H1 (cell line): ENCODE data around the gene ACTL7A. TPM values are rescaled to one million over a fixed set of nuclear protein-coding genes. Genes with fewer than 3 reads are reported as not detected.
"Not testable (repeated sequence)": the region's sequence is repeated elsewhere in the genome, so short reads cannot be mapped to it uniquely, and the experiment has no call there.

ENCODE experiments used
- CTCF ChIA-PET: fragments of 300-600 bp; sonication (Branson Sonifier 250); formaldehyde crosslinking; loops from one replicate; lab custom pipeline; 2021; ENCODE audit not compliant: partially characterized antibody; lab: Charles Lee
- POLR2A ChIA-PET: fragments of 300-600 bp; sonication (Branson Sonifier 250); formaldehyde crosslinking; loops from one replicate; lab custom pipeline; 2021; ENCODE audit warnings: inconsistent platforms; ENCODE audit not compliant: partially characterized antibody; lab: Charles Lee
- DNase-seq, 2 experiments: peaks; one replicate each; pipeline versions ENCODE4 v3.0.0 to v3.0.0-alpha.2; 2010 to 2022; ENCODE audit warnings: low spot score in 2 of 2, low read depth in 1 of 2, mixed read lengths in 1 of 2
- FAIRE-seq: peaks from 2 replicates; lab custom pipeline; 2011; peaks lifted over from hg19 to GRCh38; lab: Jason Lieb, UNC
- H2AFZ ChIP-seq: 2 replicates; pipeline ENCODE4 v1.8.1; 2012; ENCODE audit warnings: low read length, inconsistent platforms
- H2AK5ac ChIP-seq: 2 replicates; pipeline ENCODE4 v1.6.1; 2013; ENCODE audit warnings: low read depth, low read length
- H2BK120ac ChIP-seq: replicated peaks from 2 replicates; pipeline ENCODE3; 2013; ENCODE audit warnings: low read depth, low read length, inconsistent platforms
- H2BK12ac ChIP-seq: 2 replicates; pipeline ENCODE4 v1.6.1; 2013; ENCODE audit warnings: low read depth, low read length
- H2BK15ac ChIP-seq: 2 replicates; pipeline ENCODE4 v1.6.1; 2013; ENCODE audit warnings: low read length
- H2BK20ac ChIP-seq: 2 replicates; pipeline ENCODE4 v1.6.1; 2013; ENCODE audit warnings: low read length
- H2BK5ac ChIP-seq: 2 replicates; pipeline ENCODE4 v1.6.1; 2013; ENCODE audit warnings: low read depth, low read length
- H3K14ac ChIP-seq: 2 replicates; pipeline ENCODE4 v1.6.1; 2013; ENCODE audit warnings: inconsistent platforms; ENCODE audit not compliant: insufficient read length
- H3K18ac ChIP-seq: 2 replicates; pipeline ENCODE4 v1.6.1; 2013; ENCODE audit warnings: low read length; ENCODE audit errors: extremely low read depth
- H3K23ac ChIP-seq: 2 replicates; pipeline ENCODE4 v1.6.1; 2013; ENCODE audit warnings: inconsistent platforms; ENCODE audit not compliant: insufficient read length
- H3K23me2 ChIP-seq: 2 replicates; pipeline ENCODE4 v1.6.1; 2013; ENCODE audit warnings: low read depth, low read length
- H3K27ac ChIP-seq: 2 replicates; pipeline ENCODE4 v1.6.1; 2011; ENCODE audit warnings: low read depth, low read length, inconsistent platforms
- H3K27me3 ChIP-seq, 4 experiments: replicated peaks in 1 of 4; 1 replicate in 1 of 4; 2 replicates in 3 of 4; pipeline versions ENCODE4 v1.6.1 to v1.8.1; 2011 to 2013; ENCODE audit warnings: low read length in 3 of 4, mild to moderate bottlenecking in 3 of 4, inconsistent platforms in 2 of 4, mixed read lengths in 2 of 4, moderate library complexity in 1 of 4; ENCODE audit not compliant: control insufficient read depth in 3 of 4, insufficient read depth in 3 of 4; ENCODE audit errors: extremely low read depth in 1 of 4
- H3K36me3 ChIP-seq, 4 experiments: 2 replicates each; pipeline versions ENCODE4 v1.6.1 to v1.8.1; 2011 to 2013; ENCODE audit warnings: mild to moderate bottlenecking in 4 of 4, low read length in 3 of 4, moderate library complexity in 2 of 4, control low read depth in 1 of 4, inconsistent platforms in 1 of 4; ENCODE audit not compliant: insufficient read depth in 4 of 4, control insufficient read depth in 2 of 4
- H3K4ac ChIP-seq: replicated peaks from 2 replicates; pipeline ENCODE3; 2013; ENCODE audit warnings: low read length, low read depth, mixed read lengths, inconsistent platforms; ENCODE audit not compliant: insufficient read length
- H3K4me1 ChIP-seq, 4 experiments: replicated peaks in 1 of 4; 1 replicate in 1 of 4; 2 replicates in 3 of 4; pipeline versions ENCODE4 v1.6.1 to v1.8.1; 2011 to 2013; ENCODE audit warnings: low read length in 3 of 4, inconsistent platforms in 2 of 4, mixed read lengths in 1 of 4; ENCODE audit not compliant: insufficient read depth in 4 of 4, control insufficient read depth in 3 of 4
- H3K4me2 ChIP-seq, 2 experiments: 2 replicates each; pipeline versions ENCODE4 v1.6.1 to v1.8.1; 2011 to 2013; ENCODE audit warnings: low read depth in 2 of 2, low read length in 2 of 2, control low read depth in 1 of 2, inconsistent platforms in 1 of 2, mild to moderate bottlenecking in 1 of 2; ENCODE audit not compliant: insufficient read depth in 1 of 2
- H3K4me3 ChIP-seq, 4 experiments: fragments of 200-600, 300-600 bp in 1 of 4; sonication (generic), shearing (Covaris generic), sonication (Bioruptor Twin) in 1 of 4; 2 replicates each; pipeline versions ENCODE4 v1.5.1 to v1.8.1; 2011 to 2016; ENCODE audit warnings: low read length in 4 of 4, low read depth in 3 of 4, control low read depth in 2 of 4, inconsistent platforms in 2 of 4, mild to moderate bottlenecking in 2 of 4, mixed read lengths in 1 of 4, moderate library complexity in 1 of 4; ENCODE audit not compliant: insufficient read depth in 2 of 4; ENCODE audit errors: extremely low read depth in 1 of 4
- H3K56ac ChIP-seq: replicated peaks from 2 replicates; pipeline ENCODE3; 2013; ENCODE audit warnings: low read depth, mild to moderate bottlenecking, mixed read lengths, low read length, inconsistent platforms; ENCODE audit not compliant: insufficient read length
- H3K79me1 ChIP-seq: 2 replicates; pipeline ENCODE4 v1.6.1; 2013; ENCODE audit warnings: low read depth, low read length, control low read depth
- H3K79me2 ChIP-seq, 2 experiments: 2 replicates each; pipeline versions ENCODE4 v1.6.1 to v1.8.1; 2012 to 2013; ENCODE audit warnings: low read length in 2 of 2, mild to moderate bottlenecking in 2 of 2, inconsistent platforms in 1 of 2; ENCODE audit not compliant: insufficient read depth in 2 of 2, control insufficient read depth in 1 of 2
- H3K9ac ChIP-seq, 4 experiments: replicated peaks in 1 of 4; 1 replicate in 1 of 4; 2 replicates in 3 of 4; pipeline versions ENCODE4 v1.6.1 to v1.8.1; 2011 to 2013; ENCODE audit warnings: low read depth in 3 of 4, low read length in 3 of 4, control low read depth in 2 of 4, mild to moderate bottlenecking in 2 of 4, moderate library complexity in 2 of 4, inconsistent platforms in 1 of 4; ENCODE audit errors: extremely low read depth in 1 of 4
- H3K9me3 ChIP-seq, 2 experiments: 2 replicates each; pipeline versions ENCODE4 v1.6.1 to v1.8.1; 2012 to 2013; ENCODE audit warnings: mild to moderate bottlenecking in 2 of 2, moderate library complexity in 2 of 2, control low read depth in 1 of 2, inconsistent platforms in 1 of 2, low read depth in 1 of 2, low read length in 1 of 2, mixed read lengths in 1 of 2; ENCODE audit not compliant: insufficient read depth in 2 of 2
- H4K20me1 ChIP-seq, 2 experiments: replicated peaks in 1 of 2; 2 replicates each; pipeline versions ENCODE3 to v1.8.1; 2011 to 2013; ENCODE audit warnings: inconsistent platforms in 2 of 2, low read length in 2 of 2, mild to moderate bottlenecking in 1 of 2; ENCODE audit not compliant: insufficient read depth in 2 of 2, control insufficient read depth in 1 of 2
- H4K5ac ChIP-seq: 2 replicates; pipeline ENCODE4 v1.6.1; 2013; ENCODE audit warnings: low read length, low read depth, mixed read lengths, inconsistent platforms; ENCODE audit not compliant: insufficient read length
- H4K8ac ChIP-seq: 2 replicates; pipeline ENCODE4 v1.8.0; 2013; ENCODE audit warnings: mild to moderate bottlenecking, moderate library complexity, low read length, inconsistent platforms; ENCODE audit not compliant: insufficient read depth; ENCODE audit errors: extremely low read depth
- H4K91ac ChIP-seq: replicated peaks from 2 replicates; pipeline ENCODE3; 2013; ENCODE audit warnings: low read length, mixed read lengths, inconsistent platforms; ENCODE audit not compliant: insufficient read length
- KDM1A ChIP-seq: fragments of 200-600, 300-600 bp; sonication (generic); IDR thresholded peaks from 2 replicates; pipeline ENCODE4 v1.7.1; 2016; ENCODE audit warnings: mild to moderate bottlenecking, low read length, borderline replicate concordance
- WGBS, 2 experiments: shearing (Covaris generic) in 1 of 2; methylation state at CpG; one replicate each; pipeline versions ENCODE4 v1.1.6 to v1.1.7; 2013 to 2015; ENCODE audit warnings: low lambda C conversion rate in 2 of 2, mixed read lengths in 2 of 2, inconsistent platforms in 1 of 2, low coverage in 1 of 2, missing lambda C conversion rate in 1 of 2; ENCODE audit not compliant: insufficient replicate concordance in 2 of 2, insufficient coverage in 1 of 2, insufficient read length in 1 of 2; ENCODE audit errors: extremely low coverage in 1 of 2, missing lambda C conversion rate in 1 of 2; 5-methylcytosine and 5-hydroxymethylcytosine counted together
- polyA plus RNA-seq, 7 experiments: library from polyadenylated mRNA; depleted of rRNA in 3 of 7; stranded (reverse) in 5 of 7; unstranded in 2 of 7; fragments of >200 nt in 5 of 7; fragments of 200-250 nt in 2 of 7; gene quantifications; 1 replicate in 5 of 7; 2 replicates in 1 of 7; 4 replicates in 1 of 7; pipeline versions ENCODE4 v1.2.1 to v1.2.3, GENCODE V29; 2011 to 2013; ENCODE audit warnings: missing spikeins in 2 of 7, mixed read lengths in 2 of 7
- total RNA-seq: library from RNA; stranded (reverse); fragmentation: NEBNext Ultra II Directional; extraction: Animal tissue kit (Norgen Biotek cat#: 25700); gene quantifications from 2 replicates; pipeline ENCODE4 v1.2.1, GENCODE V29; 2021

Gene ACTL7A
- total and polyA plus RNA-seq, 2 of the 8 experiments (the other 6 are each of a cell fraction or from before 2014, with no cell fraction given), result not detected

DNA sequence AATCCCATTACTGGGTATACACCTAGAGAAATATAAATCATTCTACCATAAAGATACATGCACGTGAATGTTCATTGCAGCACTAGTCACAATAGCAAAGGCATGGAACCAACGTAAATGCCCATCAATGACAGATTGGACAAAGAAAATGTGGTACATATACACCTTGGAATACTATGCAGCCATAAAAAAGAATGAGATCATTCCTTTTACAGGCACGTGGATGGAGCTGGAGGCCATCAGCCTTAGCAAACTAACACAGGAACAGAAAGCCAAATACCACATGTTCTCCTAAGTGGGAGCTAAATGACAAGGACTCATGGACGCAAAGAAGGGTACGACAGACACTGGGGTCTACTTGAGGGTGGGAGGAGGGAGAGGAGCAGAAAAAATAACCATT, 22.5 kb upstream of the ACTL7A start:
- H2AK5ac ChIP-seq, H2BK15ac ChIP-seq, POLR2A ChIA-PET, H3K14ac ChIP-seq, H3K18ac ChIP-seq, H3K27ac ChIP-seq, H2BK120ac ChIP-seq, H3K23me2 ChIP-seq, H2AFZ ChIP-seq, H4K20me1 ChIP-seq, H2BK5ac ChIP-seq, H3K4me2 ChIP-seq, H3K79me1 ChIP-seq, H3K4ac ChIP-seq, H4K5ac ChIP-seq, H3K23ac ChIP-seq, H3K56ac ChIP-seq, H3K4me3 ChIP-seq, H4K8ac ChIP-seq, H3K9ac ChIP-seq, H3K79me2 ChIP-seq, H3K9me3 ChIP-seq, H3K36me3 ChIP-seq, DNase-seq, FAIRE-seq, H2BK20ac ChIP-seq, H2BK12ac ChIP-seq, H3K27me3 ChIP-seq, H4K91ac ChIP-seq, H3K4me1 ChIP-seq: not testable (repeated sequence)
- WGBS, 2 experiments, result 90% methylated on average over 5 of the region's 5 CpGs; no CpG with 5 or more reads in 1 of the 2 experiments
- 0 out of 2 replicates have a peak, but pooled peaks have one; percentile 35 for TF ChIP-seq KDM1A
- CTCF ChIA-PET, result interaction anchor here (0.6 kb wide), 1 partner anchor 27 kb away, joined by 4 read pairs; no protein-coding TSS in a partner anchor
